NCI-H345 (cell line): ENCODE data around the gene ARHGAP6.
A peak's percentile ranks its signal among the peaks of the same experiment; 100 is the strongest.

ENCODE experiments used
- DNase-seq: peaks from one replicate; lab custom pipeline; 2025; lab: John Stamatoyannopoulos, UW

The ARHGAP6 gene

GRCh38 chrX:11424903-11425674 lies 240.6 kb downstream of the ARHGAP6 start:
- no peak for DNase-seq

GRCh38 chrX:11423949-11424348 lies 241.8 kb downstream of the ARHGAP6 start:
- DNase-seq: no peak

- no peak for DNase-seq
Measured at GRCh38 chrX:11423362-11423818, 242.3 kb downstream of the ARHGAP6 start.

GRCh38 chrX:11422525-11422857 lies 243.2 kb downstream of the ARHGAP6 start:
- DNase-seq: no peak

GRCh38 chrX:11421805-11422524 lies 243.8 kb downstream of the ARHGAP6 start:
- no peak for DNase-seq

- DNase-seq: no peak
Measured at GRCh38 chrX:11420851-11421250, 244.9 kb downstream of the ARHGAP6 start.

GRCh38 chrX:11419102-11419501 lies 246.6 kb downstream of the ARHGAP6 start:
- DNase-seq: no peak

- DNase-seq: peak; percentile 6
Measured at GRCh38 chrX:11416600-11416999, 249.1 kb downstream of the ARHGAP6 start.

- DNase-seq: no peak
Measured at GRCh38 chrX:11414091-11414490, 251.6 kb downstream of the ARHGAP6 start.

- DNase-seq: no peak
Measured at GRCh38 chrX:11412715-11413623, 252.8 kb downstream of the ARHGAP6 start.

GRCh38 chrX:11409957-11410356 lies 255.8 kb downstream of the ARHGAP6 start:
- DNase-seq: no peak

GRCh38 chrX:11408783-11409182 lies 256.9 kb downstream of the ARHGAP6 start:
- no peak for DNase-seq

GRCh38 chrX:11408109-11408405 lies 257.7 kb downstream of the ARHGAP6 start:
- no peak for DNase-seq

GRCh38 chrX:11407331-11408108 lies 258.2 kb downstream of the ARHGAP6 start:
- DNase-seq: no peak

GRCh38 chrX:11406109-11406765 lies 259.5 kb downstream of the ARHGAP6 start:
- DNase-seq: no peak

- no peak for DNase-seq
Measured at GRCh38 chrX:11403631-11404030, 262.1 kb downstream of the ARHGAP6 start.

GRCh38 chrX:11401966-11402365 lies 263.8 kb downstream of the ARHGAP6 start:
- DNase-seq: no peak

GRCh38 chrX:11399489-11400094 lies 266.1 kb downstream of the ARHGAP6 start:
- DNase-seq: no peak

GRCh38 chrX:11398785-11399184 lies 266.9 kb downstream of the ARHGAP6 start:
- DNase-seq: no peak

- DNase-seq: no peak
Measured at GRCh38 chrX:11398139-11398538, 267.6 kb downstream of the ARHGAP6 start.

- DNase-seq: no peak
Measured at GRCh38 chrX:11397680-11398079, 268.0 kb downstream of the ARHGAP6 start.
